PFSK-1 (cell line): Measurements from ENCODE around the gene ST7L.

ENCODE experiments used
- FOXP2 ChIP-seq: optimal IDR thresholded peaks from 2 replicates; pipeline ENCODE3; 2011; ENCODE audit warnings: borderline replicate concordance, control low read depth, inconsistent platforms; ENCODE audit not compliant: insufficient read depth; ENCODE audit errors: extremely low read length, extremely low read depth
- POLR2AphosphoS5 ChIP-seq: IDR thresholded peaks from 2 replicates; pipeline ENCODE4 v1.6.1; 2012; ENCODE audit warnings: low read depth, mild to moderate bottlenecking, control low read depth, low read length, moderate library complexity
- REST ChIP-seq, 2 experiments: IDR thresholded peaks; 2 replicates each; pipeline versions ENCODE4 v1.6.1 to v1.8.0; 2011 to 2012; ENCODE audit warnings: low read depth in 2 of 2, low read length in 2 of 2, control low read depth in 1 of 2, inconsistent platforms in 1 of 2, mild to moderate bottlenecking in 1 of 2, moderate library complexity in 1 of 2; ENCODE audit not compliant: insufficient read depth in 1 of 2
- SIN3A ChIP-seq: IDR thresholded peaks from 2 replicates; pipeline ENCODE4 v1.6.1; 2012; ENCODE audit warnings: mild to moderate bottlenecking, low read length, moderate library complexity, borderline replicate concordance; ENCODE audit not compliant: insufficient read depth
- TAF1 ChIP-seq: IDR thresholded peaks from 2 replicates; pipeline ENCODE4 v1.6.1; 2012; ENCODE audit warnings: low read length, control low read depth, borderline replicate concordance; ENCODE audit not compliant: insufficient read depth

DNA sequence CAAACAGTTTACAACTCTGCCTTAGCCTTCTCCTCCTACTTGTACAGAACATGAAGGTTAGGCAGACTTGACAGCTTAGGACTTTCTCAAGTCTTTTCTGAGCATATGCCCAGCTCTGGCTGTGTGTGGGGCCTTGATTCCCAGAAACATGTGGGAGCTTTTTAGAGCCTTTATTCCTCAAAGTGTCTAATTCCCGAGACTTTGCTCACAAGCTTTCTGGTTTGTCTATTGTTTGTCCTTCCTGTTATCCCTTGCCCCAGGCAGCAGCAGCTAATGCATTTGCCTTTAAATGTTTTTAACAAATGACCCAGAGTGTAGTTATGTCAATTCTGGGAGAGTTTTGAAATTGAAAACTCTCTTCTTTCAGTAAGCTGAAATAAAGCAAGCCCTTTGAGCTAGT lies 29.2 kb downstream of the ST7L start:
- TF ChIP-seq REST (IDR thresholded peaks at IDR 0.05; ENCODE audit: insufficient read depth in 1 of 2, low read depth in 2 of 2, low read length in 2 of 2), result no peak
- TF ChIP-seq SIN3A, result no peak
- TF ChIP-seq POLR2AphosphoS5, result no peak
- no peak for TF ChIP-seq TAF1
- no peak for TF ChIP-seq FOXP2
